HTERT RPE-1 (cell line): ENCODE data around the gene CAMK1D.

Experiments used
- in situ Hi-C: fragments of 300-500 bp; cut with MboI; formaldehyde crosslinking; loops from 4 replicates; pipeline ENCODE4 v1.14.3; 2020; ENCODE audit warnings: low sequenced_read_pairs

The CAMK1D gene

GRCh38 chr10:12369982-12370381, 20.6 kb downstream of the CAMK1D start:
- in situ Hi-C loops, result no loop called here

- in situ Hi-C loops, result no loop called here
These were observed 23.5 kb downstream of the CAMK1D start for GRCh38 chr10:12372846-12373245.

GRCh38 chr10:12375076-12375504, 25.7 kb downstream of the CAMK1D start:
- in situ Hi-C loops, result no loop called here

- in situ Hi-C loops, result no loop called here
These were observed 26.9 kb downstream of the CAMK1D start for GRCh38 chr10:12376211-12376610.

GRCh38 chr10:12377658-12378290, 28.4 kb downstream of the CAMK1D start:
- in situ Hi-C loops, result no loop called here

- in situ Hi-C loops, result no loop called here
These were observed 31.7 kb downstream of the CAMK1D start for GRCh38 chr10:12380999-12381398.

- in situ Hi-C loops, result no loop called here
These were observed 32.3 kb downstream of the CAMK1D start for GRCh38 chr10:12381536-12382156.

- in situ Hi-C loops, result no loop called here
These were observed 32.8 kb downstream of the CAMK1D start for GRCh38 chr10:12382157-12382548.

GRCh38 chr10:12382956-12383531, 33.7 kb downstream of the CAMK1D start:
- in situ Hi-C loops, result no loop called here

GRCh38 chr10:12384906-12385305, 35.6 kb downstream of the CAMK1D start:
- in situ Hi-C loops, result no loop called here

- in situ Hi-C loops, result no loop called here
These were observed 38.3 kb downstream of the CAMK1D start for GRCh38 chr10:12387561-12388210.

- in situ Hi-C loops, result no loop called here
These were observed 39.3 kb downstream of the CAMK1D start for GRCh38 chr10:12388671-12389070.

- in situ Hi-C loops, result no loop called here
These were observed 39.9 kb downstream of the CAMK1D start for GRCh38 chr10:12389154-12389734.

- in situ Hi-C loops, result no loop called here
These were observed 41.4 kb downstream of the CAMK1D start for GRCh38 chr10:12390733-12391132.

GRCh38 chr10:12391206-12391605, 41.9 kb downstream of the CAMK1D start:
- in situ Hi-C loops, result no loop called here

GRCh38 chr10:12393831-12394230, 44.5 kb downstream of the CAMK1D start:
- in situ Hi-C loops, result no loop called here

GRCh38 chr10:12394241-12395033, 45.1 kb downstream of the CAMK1D start:
- in situ Hi-C loops, result no loop called here

GRCh38 chr10:12396093-12396492, 46.7 kb downstream of the CAMK1D start:
- in situ Hi-C loops, result no loop called here

- in situ Hi-C loops, result no loop called here
These were observed 47.2 kb downstream of the CAMK1D start for GRCh38 chr10:12396567-12396966.

- in situ Hi-C loops, result no loop called here
These were observed 48.0 kb downstream of the CAMK1D start for GRCh38 chr10:12397147-12397896.
